ENCODE measurements around the gene PISD.
"Not testable (repeated sequence)": the region's sequence is repeated elsewhere in the genome, so short reads cannot be mapped to it uniquely, and the experiment has no call there.

PISD gene

DNA sequence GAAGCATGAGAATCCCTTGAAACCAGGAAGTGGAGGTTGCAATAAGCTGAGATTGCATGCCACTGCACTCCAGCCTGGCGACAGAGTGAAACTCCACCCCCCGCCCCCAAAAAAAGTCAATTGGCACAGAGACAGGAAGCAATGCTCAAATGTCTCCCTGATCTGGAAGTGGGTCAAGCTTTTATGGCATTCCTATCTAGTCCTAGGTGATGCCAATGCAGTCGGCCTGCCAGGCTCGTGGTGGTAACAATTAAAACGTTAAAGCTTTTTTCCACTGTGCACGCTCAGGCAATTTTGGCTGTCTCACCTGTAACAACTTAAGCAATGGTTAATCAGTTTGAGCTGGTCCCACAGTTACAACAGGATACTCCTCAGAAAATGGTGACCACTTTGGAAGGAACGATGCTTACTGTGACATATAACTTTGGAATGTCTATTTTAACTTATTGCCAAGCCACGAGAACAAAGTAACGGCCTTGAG, 18.9 kb upstream of the PISD start:
- Histone ChIP-seq H3F3A (ENCODE audit: low read depth) (no peaks in the 10 kb centered on the region), H4K20me1 (ENCODE audit: insufficient read depth, low read length, poor library complexity, severe bottlenecking) (no peaks in the 10 kb centered on the region), H3K79me2 (ENCODE audit: insufficient read depth, low read length) (no peaks in the 10 kb centered on the region), H3K9me3 (ENCODE audit: insufficient read depth, low read depth, low read length) (no peaks in the 10 kb centered on the region), H3K36me3 (ENCODE audit: insufficient read depth, low read length) (peaks cover 31% of the 10 kb centered on the region; the same call in 1 of the 2 replicates), H3K27me3 (ENCODE audit: insufficient read depth, low read length, poor library complexity, severe bottlenecking) (no peaks in the 10 kb centered on the region), H3K9me2 (replicated peaks; ENCODE audit: low read depth, low read length) (no peaks in the 10 kb centered on the region), H3K4me3 (ENCODE audit: low read length, poor library complexity, severe bottlenecking) (no peak overlapping the region), H3K4me2 (ENCODE audit: low read depth, low read length, poor library complexity, severe bottlenecking) (no peak overlapping the region), H3K9ac (ENCODE audit: low read depth, low read length, poor library complexity, severe bottlenecking) (no peak overlapping the region), H3K4me1 (ENCODE audit: insufficient read depth, low read length, poor library complexity, severe bottlenecking) (no peaks in the 10 kb centered on the region), H2AFZ (ENCODE audit: low read length) (no peak overlapping the region)
- TF ChIP-seq, protein P1, sequence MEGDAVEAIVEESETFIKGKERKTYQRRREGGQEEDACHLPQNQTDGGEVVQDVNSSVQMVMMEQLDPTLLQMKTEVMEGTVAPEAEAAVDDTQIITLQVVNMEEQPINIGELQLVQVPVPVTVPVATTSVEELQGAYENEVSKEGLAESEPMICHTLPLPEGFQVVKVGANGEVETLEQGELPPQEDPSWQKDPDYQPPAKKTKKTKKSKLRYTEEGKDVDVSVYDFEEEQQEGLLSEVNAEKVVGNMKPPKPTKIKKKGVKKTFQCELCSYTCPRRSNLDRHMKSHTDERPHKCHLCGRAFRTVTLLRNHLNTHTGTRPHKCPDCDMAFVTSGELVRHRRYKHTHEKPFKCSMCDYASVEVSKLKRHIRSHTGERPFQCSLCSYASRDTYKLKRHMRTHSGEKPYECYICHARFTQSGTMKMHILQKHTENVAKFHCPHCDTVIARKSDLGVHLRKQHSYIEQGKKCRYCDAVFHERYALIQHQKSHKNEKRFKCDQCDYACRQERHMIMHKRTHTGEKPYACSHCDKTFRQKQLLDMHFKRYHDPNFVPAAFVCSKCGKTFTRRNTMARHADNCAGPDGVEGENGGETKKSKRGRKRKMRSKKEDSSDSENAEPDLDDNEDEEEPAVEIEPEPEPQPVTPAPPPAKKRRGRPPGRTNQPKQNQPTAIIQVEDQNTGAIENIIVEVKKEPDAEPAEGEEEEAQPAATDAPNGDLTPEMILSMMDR (conservative IDR thresholded peaks at IDR 0.05; ENCODE audit: low read length) = no peak
- no peak for TF ChIP-seq EZH2phosphoT487 (IDR thresholded peaks at IDR 0.05; ENCODE audit: borderline replicate concordance)

DNA sequence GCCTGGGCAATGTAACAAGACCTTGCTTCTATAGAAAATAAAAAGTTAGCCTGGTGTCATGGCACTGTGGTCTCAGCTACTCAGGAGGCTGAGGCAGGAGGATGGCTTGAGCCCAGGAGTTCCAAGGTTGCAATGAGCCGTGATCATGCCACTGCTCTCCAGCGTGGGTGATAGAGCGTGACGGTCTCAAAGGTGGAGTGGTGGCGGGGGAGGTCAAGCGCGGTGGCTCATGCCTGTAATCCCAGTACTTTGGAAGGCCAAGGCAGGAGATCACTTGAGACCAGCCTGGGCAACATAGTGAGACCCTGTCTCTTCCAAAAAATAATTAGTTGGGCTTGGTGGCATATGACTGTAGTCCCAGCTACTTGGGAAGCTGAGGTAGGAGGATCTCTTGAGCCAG, 16.7 kb upstream of the PISD start:
- Histone ChIP-seq H3K27me3 (ENCODE audit: insufficient read depth, low read length, poor library complexity, severe bottlenecking) (no peaks in the 10 kb centered on the region), H3K9me3 (ENCODE audit: insufficient read depth, low read depth, low read length) (no peaks in the 10 kb centered on the region), H3K9me2 (replicated peaks; ENCODE audit: low read depth, low read length) (no peaks in the 10 kb centered on the region), H3K4me3 (ENCODE audit: low read length, poor library complexity, severe bottlenecking) (no peak overlapping the region), H4K20me1 (ENCODE audit: insufficient read depth, low read length, poor library complexity, severe bottlenecking) (no peaks in the 10 kb centered on the region), H3F3A (ENCODE audit: low read depth) (no peaks in the 10 kb centered on the region), H2AFZ (ENCODE audit: low read length) (no peak overlapping the region), H3K4me1 (ENCODE audit: insufficient read depth, low read length, poor library complexity, severe bottlenecking) (no peaks in the 10 kb centered on the region), H3K4me2 (ENCODE audit: low read depth, low read length, poor library complexity, severe bottlenecking) (no peak overlapping the region), H3K36me3 (ENCODE audit: insufficient read depth, low read length) (peaks cover 18% of the 10 kb centered on the region; the same call in 1 of the 2 replicates), H3K79me2 (ENCODE audit: insufficient read depth, low read length) (no peaks in the 10 kb centered on the region), H3K9ac (ENCODE audit: low read depth, low read length, poor library complexity, severe bottlenecking) (no peak overlapping the region)
- TF ChIP-seq, protein P1 (conservative IDR thresholded peaks at IDR 0.05; ENCODE audit: low read length) = no peak
- no peak for TF ChIP-seq EZH2phosphoT487 (IDR thresholded peaks at IDR 0.05; ENCODE audit: borderline replicate concordance)

DNA sequence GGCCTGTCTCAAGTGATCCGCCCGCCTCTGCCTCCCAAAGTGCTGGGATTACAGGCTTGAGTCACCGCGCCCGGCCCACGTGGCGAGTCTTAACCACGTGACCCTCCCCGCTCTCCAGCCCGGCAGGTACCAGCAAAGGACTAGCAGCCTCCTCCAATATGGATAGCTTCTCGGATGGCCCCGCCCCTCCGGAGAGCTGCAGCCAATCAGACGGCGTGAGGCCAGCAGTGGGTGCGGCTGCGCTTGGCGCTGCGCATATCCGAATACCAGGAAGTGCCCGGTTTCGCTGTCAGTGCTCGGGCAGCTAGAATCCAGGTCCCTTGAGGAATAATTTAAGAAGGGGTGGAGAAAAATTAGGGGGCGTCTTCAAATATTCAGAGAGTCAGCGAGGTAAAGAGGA, 14.7 kb upstream of the PISD start:
- H3K9me3 ChIP-seq (ENCODE audit: insufficient read depth, low read depth, low read length) = no peaks in the 10 kb centered on the region
- no peak overlapping the region for H3K4me3 ChIP-seq (ENCODE audit: low read length, poor library complexity, severe bottlenecking)
- no peaks in the 10 kb centered on the region for H3K79me2 ChIP-seq (ENCODE audit: insufficient read depth, low read length)
- H3K36me3 ChIP-seq (ENCODE audit: insufficient read depth, low read length) = no peaks in the 10 kb centered on the region
- no peaks in the 10 kb centered on the region for H3K9me2 ChIP-seq (replicated peaks; ENCODE audit: low read depth, low read length)
- no peak overlapping the region for H3K4me2 ChIP-seq (ENCODE audit: low read depth, low read length, poor library complexity, severe bottlenecking)
- H3K9ac ChIP-seq (ENCODE audit: low read depth, low read length, poor library complexity, severe bottlenecking) = no peak overlapping the region
- H2AFZ ChIP-seq (ENCODE audit: low read length) = no peak overlapping the region
- H3F3A ChIP-seq (ENCODE audit: low read depth) = no peaks in the 10 kb centered on the region
- TF ChIP-seq, protein P1 (conservative IDR thresholded peaks at IDR 0.05; ENCODE audit: low read length) = no peak
- no peak for TF ChIP-seq EZH2phosphoT487 (IDR thresholded peaks at IDR 0.05; ENCODE audit: borderline replicate concordance)
- no peaks in the 10 kb centered on the region for H4K20me1 ChIP-seq (ENCODE audit: insufficient read depth, low read length, poor library complexity, severe bottlenecking)
- H3K27me3 ChIP-seq (ENCODE audit: insufficient read depth, low read length, poor library complexity, severe bottlenecking) = no peaks in the 10 kb centered on the region
- no peaks in the 10 kb centered on the region for H3K4me1 ChIP-seq (ENCODE audit: insufficient read depth, low read length, poor library complexity, severe bottlenecking)

DNA sequence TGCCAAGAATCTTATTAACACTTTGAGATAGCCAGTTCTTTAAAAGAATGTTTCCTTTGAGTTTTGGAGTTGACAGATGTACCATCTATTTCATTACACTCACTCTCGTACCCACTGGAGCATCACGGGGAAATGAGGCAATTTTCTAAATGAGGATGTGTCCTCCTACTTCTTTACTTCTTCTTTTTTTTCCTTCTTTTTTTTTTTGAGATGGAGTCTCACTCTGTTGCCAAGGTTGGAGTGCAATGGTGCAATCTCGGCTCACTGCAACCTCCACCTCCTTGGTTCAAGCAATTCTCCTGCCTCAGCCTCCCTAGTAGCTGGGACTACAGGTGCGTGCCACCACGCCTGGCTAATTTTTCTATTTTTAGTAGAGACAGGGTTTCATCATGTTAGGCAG, 12.2 kb upstream of the PISD start:
- not testable (repeated sequence) for H3K4me3 ChIP-seq (ENCODE audit: low read length, poor library complexity, severe bottlenecking); H3K27me3 ChIP-seq (ENCODE audit: insufficient read depth, low read length, poor library complexity, severe bottlenecking); H2AFZ ChIP-seq (ENCODE audit: low read length); H3F3A ChIP-seq (ENCODE audit: low read depth); H3K9ac ChIP-seq (ENCODE audit: low read depth, low read length, poor library complexity, severe bottlenecking); H3K9me2 ChIP-seq (replicated peaks; ENCODE audit: low read depth, low read length); H3K4me2 ChIP-seq (ENCODE audit: low read depth, low read length, poor library complexity, severe bottlenecking); H4K20me1 ChIP-seq (ENCODE audit: insufficient read depth, low read length, poor library complexity, severe bottlenecking); H3K79me2 ChIP-seq (ENCODE audit: insufficient read depth, low read length); H3K36me3 ChIP-seq (ENCODE audit: insufficient read depth, low read length); H3K4me1 ChIP-seq (ENCODE audit: insufficient read depth, low read length, poor library complexity, severe bottlenecking); H3K9me3 ChIP-seq (ENCODE audit: insufficient read depth, low read depth, low read length)

DNA sequence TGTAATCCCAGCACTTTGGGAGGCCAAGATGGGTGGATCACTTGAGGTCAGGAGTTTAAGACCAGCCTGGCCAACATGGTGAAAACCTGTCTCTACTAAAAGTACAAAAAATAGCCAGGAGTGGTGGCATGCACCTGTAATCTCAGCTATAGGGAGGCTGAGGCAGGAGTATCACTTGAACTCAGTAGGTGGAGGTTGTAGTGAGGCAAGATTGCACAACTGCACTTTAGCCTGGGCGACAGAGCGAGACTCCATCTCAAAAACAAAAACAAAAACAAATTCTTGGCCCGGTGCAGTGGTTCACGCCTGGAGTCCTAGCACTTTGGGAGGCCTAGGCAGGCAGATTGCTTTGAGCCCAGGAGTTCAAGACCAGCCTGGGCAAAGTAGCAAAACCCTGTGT, 6.8 kb upstream of the PISD start:
- H3K9ac ChIP-seq (ENCODE audit: low read depth, low read length, poor library complexity, severe bottlenecking); H3K36me3 ChIP-seq (ENCODE audit: insufficient read depth, low read length); H3K4me3 ChIP-seq (ENCODE audit: low read length, poor library complexity, severe bottlenecking); H3K4me1 ChIP-seq (ENCODE audit: insufficient read depth, low read length, poor library complexity, severe bottlenecking); H3K27me3 ChIP-seq (ENCODE audit: insufficient read depth, low read length, poor library complexity, severe bottlenecking); H3K79me2 ChIP-seq (ENCODE audit: insufficient read depth, low read length); H3K9me2 ChIP-seq (replicated peaks; ENCODE audit: low read depth, low read length); H2AFZ ChIP-seq (ENCODE audit: low read length); H4K20me1 ChIP-seq (ENCODE audit: insufficient read depth, low read length, poor library complexity, severe bottlenecking); H3F3A ChIP-seq (ENCODE audit: low read depth); H3K9me3 ChIP-seq (ENCODE audit: insufficient read depth, low read depth, low read length); H3K4me2 ChIP-seq (ENCODE audit: low read depth, low read length, poor library complexity, severe bottlenecking): not testable (repeated sequence)
